GM06990 (cell line): ENCODE results near the gene PAPLN.

ENCODE experiments used
- DNase-seq: peaks from one replicate; pipeline ENCODE4 v3.0.0-alpha.2; 2011; ENCODE audit not compliant: insufficient read length; ENCODE audit errors: extremely low read depth
- H3K27me3 ChIP-seq: replicated peaks from 2 replicates; pipeline ENCODE4 v1.6.0; 2011; ENCODE audit warnings: low read length; ENCODE audit not compliant: control insufficient read depth, insufficient read depth
- H3K36me3 ChIP-seq: 2 replicates; pipeline ENCODE4 v1.5.1; 2011; ENCODE audit warnings: low read length; ENCODE audit not compliant: control insufficient read depth, insufficient read depth
- H3K4me3 ChIP-seq: replicated peaks from 2 replicates; pipeline ENCODE4 v1.5.1; 2011; ENCODE audit warnings: low read depth, mild to moderate bottlenecking, control low read depth, low read length
- TF ChIP-seq, protein P1 (sequence below): IDR thresholded peaks from 2 replicates; pipeline ENCODE4 v1.5.1; 2011; ENCODE audit warnings: low read length, control low read depth, mild to moderate bottlenecking, inconsistent platforms; ENCODE audit not compliant: insufficient read depth, poor library complexity, severe bottlenecking

The PAPLN gene

DNA sequence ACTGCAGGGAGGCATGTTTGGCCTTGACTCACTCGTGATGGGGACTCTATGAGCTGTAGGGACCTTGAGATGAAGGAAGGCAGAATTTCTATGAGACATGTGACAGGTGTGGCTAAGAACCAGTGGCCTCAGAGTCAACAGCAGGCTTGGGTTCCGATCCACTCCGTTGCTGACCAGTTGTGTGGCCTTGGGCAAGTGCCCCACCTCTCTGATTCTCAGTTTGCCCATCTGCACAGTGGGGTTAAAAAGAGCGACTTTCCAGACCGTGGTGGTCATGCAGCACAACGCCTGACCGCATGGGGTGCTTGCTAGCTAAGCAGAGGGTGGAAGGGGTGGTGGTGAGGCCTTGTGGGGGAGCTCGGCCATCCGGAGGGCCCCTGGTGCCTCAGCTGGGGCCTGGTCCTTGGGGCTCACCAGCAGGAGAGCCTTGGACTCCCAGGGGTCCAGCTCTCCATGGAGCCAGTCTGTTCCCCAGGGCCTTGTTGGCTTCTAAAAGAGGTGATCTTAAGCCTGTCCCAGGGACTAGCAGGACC lies 18.5 kb downstream of the PAPLN start:
- no peaks in the 10 kb centered on the region for H3K27me3 ChIP-seq
- H3K36me3 ChIP-seq: peaks cover 17% of the 10 kb centered on the region
- H3K4me3 ChIP-seq: no peak overlapping the region
- TF ChIP-seq, protein P1, sequence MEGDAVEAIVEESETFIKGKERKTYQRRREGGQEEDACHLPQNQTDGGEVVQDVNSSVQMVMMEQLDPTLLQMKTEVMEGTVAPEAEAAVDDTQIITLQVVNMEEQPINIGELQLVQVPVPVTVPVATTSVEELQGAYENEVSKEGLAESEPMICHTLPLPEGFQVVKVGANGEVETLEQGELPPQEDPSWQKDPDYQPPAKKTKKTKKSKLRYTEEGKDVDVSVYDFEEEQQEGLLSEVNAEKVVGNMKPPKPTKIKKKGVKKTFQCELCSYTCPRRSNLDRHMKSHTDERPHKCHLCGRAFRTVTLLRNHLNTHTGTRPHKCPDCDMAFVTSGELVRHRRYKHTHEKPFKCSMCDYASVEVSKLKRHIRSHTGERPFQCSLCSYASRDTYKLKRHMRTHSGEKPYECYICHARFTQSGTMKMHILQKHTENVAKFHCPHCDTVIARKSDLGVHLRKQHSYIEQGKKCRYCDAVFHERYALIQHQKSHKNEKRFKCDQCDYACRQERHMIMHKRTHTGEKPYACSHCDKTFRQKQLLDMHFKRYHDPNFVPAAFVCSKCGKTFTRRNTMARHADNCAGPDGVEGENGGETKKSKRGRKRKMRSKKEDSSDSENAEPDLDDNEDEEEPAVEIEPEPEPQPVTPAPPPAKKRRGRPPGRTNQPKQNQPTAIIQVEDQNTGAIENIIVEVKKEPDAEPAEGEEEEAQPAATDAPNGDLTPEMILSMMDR: no peak
- no peak for DNase-seq

DNA sequence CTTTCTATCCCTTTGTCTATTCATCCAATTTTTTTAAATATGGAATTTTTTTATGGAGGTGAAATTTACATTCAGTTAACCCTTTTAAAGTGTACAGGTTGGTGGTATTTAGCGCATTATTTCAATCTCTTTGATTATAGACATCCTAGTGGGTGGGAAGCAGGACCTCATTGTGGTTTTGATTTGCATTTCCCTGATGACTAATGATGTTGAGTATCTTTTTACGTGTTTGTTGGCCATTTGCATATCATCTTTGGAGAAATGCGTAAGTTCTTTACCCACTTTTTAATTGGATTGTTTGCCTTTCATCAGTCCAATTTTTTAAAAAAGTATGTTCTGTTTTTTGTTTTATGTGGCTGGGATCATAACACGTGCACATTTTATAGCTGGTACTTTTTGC lies 20.8 kb downstream of the PAPLN start:
- DNase-seq: no peak
- no peaks in the 10 kb centered on the region for H3K27me3 ChIP-seq
- TF ChIP-seq, protein P1: no peak

DNA sequence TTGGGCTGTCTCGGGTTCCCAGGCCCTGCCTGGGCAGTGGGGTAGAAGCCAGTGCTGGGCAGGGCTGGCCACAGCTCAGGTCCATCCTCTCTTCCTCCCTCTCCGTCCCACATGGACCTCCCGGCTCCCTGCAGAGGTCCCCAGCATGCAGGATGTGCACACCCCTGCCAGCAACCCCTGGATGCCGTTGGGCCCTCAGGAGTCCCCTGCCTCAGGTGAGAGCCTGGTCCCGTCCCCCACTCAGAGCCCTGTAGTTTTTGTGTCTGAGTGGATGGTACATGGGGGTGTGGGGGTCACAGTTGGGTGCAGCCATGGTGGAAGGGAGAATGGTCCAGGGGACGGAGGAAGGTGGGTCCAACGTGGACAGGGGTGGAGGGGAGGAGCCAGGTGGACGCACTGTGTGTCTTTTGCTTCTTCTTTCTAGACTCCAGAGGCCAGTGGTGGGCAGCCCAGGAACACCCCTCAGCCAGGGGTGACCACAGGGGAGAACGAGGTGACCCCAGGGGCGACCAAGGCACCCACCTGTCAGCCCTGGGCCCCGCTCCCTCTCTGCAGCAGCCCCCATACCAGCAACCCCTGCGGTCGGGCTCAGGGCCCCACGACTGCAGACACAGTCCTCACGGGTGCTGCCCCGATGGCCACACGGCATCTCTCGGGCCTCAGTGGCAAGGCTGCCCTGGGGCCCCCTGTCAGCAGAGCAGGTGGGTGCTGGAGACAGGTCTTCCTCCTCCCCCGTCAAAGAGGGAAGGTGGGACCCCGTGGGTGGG lies 21.7 kb downstream of the PAPLN start:
- no peaks in the 10 kb centered on the region for H3K27me3 ChIP-seq
- no peak overlapping the region for H3K4me3 ChIP-seq
- no peak for DNase-seq
- peaks cover 15% of the 10 kb centered on the region for H3K36me3 ChIP-seq
- TF ChIP-seq, protein P1: no peak

More for the DNA sequence above, 20.8 kb downstream of the PAPLN start:
- Histone ChIP-seq H3K36me3 (peaks cover 15% of the 10 kb centered on the region), H3K4me3 (no peak overlapping the region)

DNA sequence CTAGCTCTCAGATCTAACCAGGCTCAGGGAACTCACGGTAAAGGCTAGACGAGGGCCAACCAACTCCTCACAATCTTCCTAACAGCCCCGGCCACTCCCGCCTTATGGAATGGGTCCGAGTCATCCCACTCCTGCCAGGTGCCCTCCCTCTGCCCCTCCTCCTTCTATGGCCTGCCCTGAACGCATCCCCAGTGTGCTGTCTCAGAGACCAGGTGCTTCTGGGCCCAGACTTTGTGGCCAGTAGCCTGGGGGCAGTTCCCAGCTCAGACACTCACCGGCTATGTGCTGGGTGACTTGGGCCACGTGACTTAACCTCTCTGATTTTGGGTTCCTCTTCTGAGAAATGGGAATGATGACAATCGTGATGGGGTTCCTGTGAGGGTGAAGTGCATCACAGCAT lies 22.5 kb downstream of the PAPLN start:
- H3K4me3 ChIP-seq: no peak overlapping the region
- DNase-seq: no peak
- TF ChIP-seq, protein P1: no peak
- H3K27me3 ChIP-seq: no peaks in the 10 kb centered on the region
- H3K36me3 ChIP-seq: peaks cover 10% of the 10 kb centered on the region

GRCh38 chr14:73260574-73260973 lies 23.3 kb downstream of the PAPLN start:
- Histone ChIP-seq H3K36me3 (peaks cover 8% of the 10 kb centered on the region), H3K27me3 (no peaks in the 10 kb centered on the region), H3K4me3 (no peak overlapping the region)
- no peak for DNase-seq
- TF ChIP-seq, protein P1: no peak
